ENCODE data around the gene KLHL13. TPM values are rescaled to one million over a fixed set of nuclear protein-coding genes. Genes with fewer than 3 reads are reported as not detected.
"Not testable (repeated sequence)": the region's sequence is repeated elsewhere in the genome, so short reads cannot be mapped to it uniquely, and the experiment has no call there.

Gene KLHL13
- total RNA-seq, 1 experiment from 2014 or later: 0.12 TPM

DNA sequence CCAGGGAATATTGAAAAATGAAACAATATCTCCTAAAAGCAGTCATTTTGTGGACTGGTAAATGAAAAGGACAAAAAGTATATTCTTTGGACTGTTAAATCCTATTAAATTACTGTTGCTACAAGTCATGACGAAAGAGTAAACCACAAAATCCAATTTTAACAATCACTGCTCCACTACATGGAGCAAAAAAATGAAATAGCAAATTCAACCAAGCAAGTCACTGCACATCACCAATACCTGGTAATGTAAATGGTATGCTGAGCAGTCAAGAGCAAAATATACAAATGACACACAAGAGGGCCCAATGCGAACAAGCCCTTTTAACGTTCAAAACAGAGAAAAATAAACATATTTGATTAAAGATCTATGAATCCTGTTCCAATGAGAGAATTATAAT, 126.2 kb downstream of the KLHL13 start:
- no peak for DNase-seq (ENCODE audit: low read depth)

DNA sequence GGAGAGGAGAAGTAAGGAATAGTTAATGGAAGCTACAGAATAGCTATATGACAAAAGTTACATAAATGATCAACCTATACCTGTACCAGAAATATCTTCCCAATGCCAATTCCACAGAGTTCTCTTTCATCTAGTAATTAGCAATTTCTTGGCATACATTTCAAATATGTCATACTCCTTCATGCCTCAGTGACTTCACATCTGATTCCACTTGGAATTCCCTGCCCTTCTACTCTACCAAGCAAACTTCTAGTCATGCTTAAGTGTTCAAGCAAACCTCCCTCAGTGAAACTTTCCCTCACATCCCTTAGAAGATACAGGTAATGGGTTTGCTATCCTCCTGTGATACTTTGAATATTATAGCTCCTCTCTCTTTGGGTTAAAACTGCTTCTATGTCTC, 127.1 kb downstream of the KLHL13 start:
- DNase-seq (ENCODE audit: low read depth): no peak

DNA sequence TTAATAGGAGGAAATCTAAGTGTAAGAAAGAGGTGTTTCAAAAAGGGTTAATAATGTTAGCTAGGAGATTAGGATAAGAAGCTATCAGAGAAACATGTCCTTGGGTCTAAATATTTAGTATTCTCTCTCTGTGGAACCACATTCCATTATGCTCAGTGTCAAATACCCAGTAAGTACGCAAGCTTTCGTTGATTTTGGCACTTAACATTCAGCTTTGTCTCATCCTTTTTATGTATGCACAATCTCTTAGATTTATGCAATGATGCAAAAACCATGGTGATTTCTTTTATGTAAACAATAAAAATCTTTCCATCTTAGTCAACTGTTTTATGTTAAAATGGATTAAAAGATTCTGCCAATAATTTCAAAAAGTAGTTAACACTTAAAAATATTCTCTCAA, 129.2 kb downstream of the KLHL13 start:
- DNase-seq (ENCODE audit: low read depth): no peak

DNA sequence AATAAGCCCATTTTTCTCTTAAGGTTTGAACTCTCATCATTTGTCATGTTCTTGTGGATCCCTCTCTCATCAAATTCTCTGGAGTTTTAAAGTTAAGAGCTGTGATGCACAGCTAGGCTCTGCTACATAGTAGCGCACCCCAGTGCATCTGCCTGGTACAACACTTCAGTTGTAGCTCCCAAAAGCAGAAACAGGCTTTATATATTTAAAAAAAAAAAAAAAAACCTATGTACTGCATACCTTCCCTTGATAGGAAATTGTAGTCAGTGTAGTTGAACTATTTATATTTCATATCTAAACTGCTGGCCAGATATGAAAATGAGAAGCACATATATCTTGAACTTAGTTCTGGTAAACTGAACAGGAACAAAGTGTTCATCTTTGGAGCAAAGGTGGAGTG, 131.4 kb downstream of the KLHL13 start:
- no peak for DNase-seq (ENCODE audit: low read depth)

DNA sequence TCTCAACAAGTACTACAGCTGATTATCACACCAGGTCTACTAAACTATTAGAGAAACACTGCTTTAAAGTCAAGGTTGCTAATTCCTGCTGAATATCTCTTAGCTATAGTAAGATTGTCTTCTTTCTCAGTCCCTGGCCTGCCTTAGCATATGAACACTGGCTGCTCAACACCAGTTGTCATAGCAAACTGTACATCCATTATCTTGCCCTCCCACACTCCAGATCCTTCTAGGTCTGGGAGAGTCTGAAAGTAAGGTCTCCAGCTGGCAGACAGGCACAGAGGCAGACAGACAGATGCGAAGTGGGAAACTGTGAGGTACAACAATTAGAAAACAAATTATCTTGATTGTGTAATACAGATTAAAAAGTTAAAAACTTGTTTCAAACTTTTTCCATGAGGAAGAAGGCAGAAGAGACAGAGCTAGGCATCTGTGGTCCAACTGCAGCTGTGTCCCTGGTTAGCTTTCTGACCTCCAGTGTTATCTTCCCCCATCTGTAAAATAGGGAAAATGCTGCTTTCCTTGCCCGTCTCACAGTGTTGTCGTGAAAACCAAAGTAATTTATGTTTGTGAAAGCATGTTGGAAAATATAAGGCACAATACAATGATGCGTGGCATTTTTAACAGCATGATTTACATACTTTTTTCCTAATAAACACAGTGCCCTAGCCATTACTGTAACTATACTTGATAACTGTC, 133.8 kb downstream of the KLHL13 start:
- DNase-seq (ENCODE audit: low read depth): no peak

DNA sequence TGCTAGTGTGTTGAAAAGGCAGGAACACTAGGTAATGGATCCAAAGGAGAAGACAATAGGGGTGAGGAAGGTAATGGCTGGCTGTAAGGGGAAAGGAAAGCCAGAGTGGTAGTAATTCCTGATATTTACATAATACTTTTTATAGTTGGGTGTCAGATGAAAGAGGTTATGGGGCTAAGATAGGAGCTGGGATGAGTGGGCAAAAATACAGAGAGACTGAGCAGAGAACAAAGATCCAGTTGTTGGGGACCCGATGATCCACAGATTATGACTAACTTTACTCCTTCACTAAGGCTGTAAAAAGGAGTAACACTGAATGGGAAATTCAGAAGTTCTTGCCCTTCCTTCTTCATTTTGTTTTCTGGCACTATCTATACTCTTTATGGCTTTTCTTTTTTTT, 138.2 kb downstream of the KLHL13 start:
- no peak for DNase-seq (ENCODE audit: low read depth)

DNA sequence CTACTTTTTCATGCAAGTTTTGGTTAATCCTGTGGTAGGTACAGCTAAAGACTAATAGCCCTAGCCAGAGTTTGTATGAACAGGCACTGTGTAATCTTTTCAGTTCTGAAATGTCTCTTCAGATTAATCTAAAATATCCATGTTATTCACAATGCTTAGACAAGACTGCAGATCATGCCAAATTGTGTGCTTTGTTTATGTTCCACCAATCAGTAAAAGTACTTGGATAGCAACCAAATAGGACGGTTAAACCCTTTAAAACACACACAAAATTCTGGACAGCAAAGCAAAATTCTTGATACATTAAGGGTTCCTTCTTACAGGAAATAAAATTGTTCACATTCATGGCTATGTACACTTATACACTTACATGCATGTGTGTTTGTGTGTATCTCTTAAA, 139.1 kb downstream of the KLHL13 start:
- no peak for DNase-seq (ENCODE audit: low read depth)

DNA sequence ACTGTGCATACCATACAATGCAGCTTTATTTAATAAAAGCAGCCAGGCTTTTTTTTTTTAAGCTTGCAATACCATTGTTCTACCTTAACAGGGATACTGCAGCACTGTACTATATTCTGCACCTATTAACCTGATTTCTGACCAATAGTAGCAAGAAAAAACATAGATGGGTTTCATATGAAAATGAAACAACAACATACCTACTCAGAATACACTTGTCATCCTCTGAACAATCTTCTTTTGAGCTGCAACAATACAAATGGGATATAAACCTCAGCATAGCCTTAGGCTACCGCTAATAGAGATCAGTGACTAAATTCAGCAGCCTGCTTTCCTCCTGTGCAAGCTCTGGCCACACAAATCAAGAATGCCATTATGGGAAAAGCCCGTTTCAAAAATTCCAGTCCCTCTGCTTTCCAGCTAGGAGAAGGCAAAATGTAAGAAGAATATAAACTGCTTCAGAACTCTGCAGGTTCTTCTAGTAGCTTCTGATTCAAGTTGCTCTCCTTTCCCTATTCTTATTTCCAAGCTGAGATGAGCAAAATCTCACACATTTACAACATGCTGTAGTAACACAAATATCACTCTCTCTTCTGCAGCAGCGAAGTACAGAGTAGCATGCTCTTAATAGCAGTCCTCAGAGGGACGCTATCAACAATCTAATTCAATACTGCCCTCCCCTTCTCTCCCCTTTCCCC, 143.4 kb downstream of the KLHL13 start:
- DNase-seq (ENCODE audit: low read depth): no peak

DNA sequence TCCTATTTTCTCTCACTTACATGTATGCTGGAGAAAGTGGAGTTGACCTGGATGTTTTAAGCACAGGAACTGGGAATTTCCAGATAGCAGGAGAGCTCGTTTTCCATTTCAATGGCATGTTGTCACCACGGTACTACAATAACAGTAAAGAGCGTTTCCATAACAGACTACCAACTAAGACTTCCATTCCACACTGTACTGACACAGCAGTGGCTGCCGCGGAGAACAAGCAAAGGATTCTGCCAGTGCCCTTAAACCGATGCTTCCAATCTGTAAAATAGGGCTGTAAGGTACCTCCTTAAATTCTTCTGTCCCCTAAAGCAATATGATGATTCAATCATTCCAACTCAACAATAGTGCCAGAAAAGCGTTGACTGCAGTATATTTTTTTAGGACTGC, 143.9 kb downstream of the KLHL13 start:
- DNase-seq (ENCODE audit: low read depth): no peak

DNA sequence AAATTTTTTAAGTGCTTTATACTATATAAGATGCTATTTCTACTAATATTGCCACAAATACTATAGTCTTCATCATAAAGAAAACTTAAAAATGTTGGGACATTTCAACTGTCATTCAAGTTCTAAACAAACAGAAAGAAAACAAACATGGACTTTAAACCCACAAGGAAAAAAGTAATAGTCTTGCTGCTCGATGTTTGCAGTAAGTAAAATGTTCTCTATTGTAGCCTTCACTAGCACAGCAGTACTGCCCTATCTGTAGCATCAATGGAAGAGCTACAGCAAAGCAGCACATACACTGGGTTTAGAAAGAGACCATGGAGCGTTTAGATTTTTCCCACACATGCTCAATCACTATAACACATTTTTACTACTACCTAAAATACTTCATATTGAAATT, 146.8 kb downstream of the KLHL13 start:
- DNase-seq (ENCODE audit: low read depth): no peak

DNA sequence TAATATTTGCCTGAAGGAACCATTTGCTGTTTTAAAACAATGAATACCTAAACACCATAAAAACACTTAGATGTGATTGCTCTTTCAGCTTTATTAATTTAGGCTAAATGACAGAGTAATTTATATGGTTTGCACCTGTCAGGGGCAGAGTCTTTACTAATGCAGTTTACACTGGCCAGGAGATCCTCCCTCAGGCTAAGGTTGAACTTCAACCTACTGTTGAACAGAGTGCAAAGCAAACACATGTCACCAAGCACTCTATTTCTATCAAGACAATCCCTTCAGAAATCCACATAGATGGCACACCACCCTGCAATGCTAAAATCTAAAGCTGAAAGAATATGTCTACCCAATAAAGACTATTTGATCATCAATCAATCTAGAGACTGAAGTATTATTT, 147.3 kb downstream of the KLHL13 start:
- DNase-seq (ENCODE audit: low read depth): no peak

DNA sequence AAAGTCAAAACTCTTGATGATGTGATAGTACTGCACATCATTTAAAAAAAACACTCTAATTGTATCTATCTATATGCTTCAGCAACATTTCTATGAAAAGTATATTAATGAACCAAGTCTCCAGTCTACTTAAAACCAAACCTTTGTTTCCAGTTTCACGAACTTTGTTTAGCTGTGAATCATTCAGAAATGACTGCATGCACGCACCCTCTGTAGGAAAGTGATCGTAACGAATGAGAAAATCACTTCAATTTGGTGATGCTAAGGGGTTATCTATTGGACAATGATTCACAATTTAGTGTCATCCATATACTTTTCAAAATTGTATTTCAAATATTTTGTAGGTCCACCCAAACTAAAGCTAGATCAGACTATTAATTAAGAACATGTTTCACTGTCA, 157.6 kb downstream of the KLHL13 start:
- DNase-seq (ENCODE audit: low read depth): no peak

DNA sequence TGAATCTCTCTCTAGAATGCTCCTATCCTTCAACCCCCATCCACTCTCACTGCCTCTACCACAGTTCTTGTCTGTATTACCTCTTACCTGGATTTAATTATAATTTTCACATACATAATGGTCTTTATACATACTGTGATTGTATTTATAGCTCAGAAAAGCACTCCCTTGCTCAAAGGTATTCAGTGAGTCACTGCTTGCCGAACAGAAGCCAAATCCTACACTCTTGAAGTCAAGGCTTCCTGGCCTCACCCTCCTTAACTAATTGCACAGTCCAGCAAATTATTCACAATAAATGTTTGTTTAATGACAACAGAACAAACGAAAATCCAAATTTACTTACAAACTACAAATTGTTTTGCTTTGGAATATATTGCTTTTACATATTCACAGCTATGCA, 159.5 kb downstream of the KLHL13 start:
- no peak for DNase-seq (ENCODE audit: low read depth)

DNA sequence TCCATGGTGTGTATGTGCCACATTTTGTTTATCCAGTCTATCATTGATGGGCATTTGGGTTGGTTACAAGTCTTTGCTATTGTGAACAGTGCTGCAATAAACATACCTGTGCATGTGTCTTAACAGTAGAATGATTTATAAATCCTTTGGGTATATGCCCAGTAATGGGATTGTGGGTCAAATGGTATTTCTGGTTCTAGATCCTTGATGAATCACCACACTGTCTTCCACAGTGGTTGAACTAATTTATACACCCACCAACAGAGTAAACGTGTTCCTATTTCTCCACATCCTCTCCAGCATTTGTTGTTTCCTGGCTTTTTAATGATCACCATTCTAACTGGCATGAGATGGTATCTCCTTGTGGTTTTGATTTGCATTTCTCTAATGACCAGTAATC, 177.3 kb downstream of the KLHL13 start:
- not testable (repeated sequence) for DNase-seq (ENCODE audit: low read depth)

DNA sequence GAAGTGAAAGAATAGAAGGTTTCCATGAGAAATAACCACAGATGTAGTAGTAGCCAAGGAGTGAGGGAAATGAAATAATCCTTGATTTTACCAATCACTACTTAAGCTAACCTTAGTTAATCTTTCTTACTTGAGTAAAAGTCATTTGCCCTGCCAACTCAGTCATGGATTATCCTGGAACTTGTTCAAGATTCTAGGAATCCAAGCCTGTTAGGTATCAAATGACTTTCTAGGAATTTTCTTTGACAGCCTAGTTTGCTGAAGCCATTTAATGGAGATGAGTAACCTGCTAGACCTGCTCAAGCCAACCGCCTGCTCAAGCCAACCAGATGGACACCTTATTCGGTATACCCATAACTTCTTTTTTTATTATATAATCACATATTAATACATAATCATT, 180.5 kb downstream of the KLHL13 start:
- no peak for DNase-seq (ENCODE audit: low read depth)

DNA sequence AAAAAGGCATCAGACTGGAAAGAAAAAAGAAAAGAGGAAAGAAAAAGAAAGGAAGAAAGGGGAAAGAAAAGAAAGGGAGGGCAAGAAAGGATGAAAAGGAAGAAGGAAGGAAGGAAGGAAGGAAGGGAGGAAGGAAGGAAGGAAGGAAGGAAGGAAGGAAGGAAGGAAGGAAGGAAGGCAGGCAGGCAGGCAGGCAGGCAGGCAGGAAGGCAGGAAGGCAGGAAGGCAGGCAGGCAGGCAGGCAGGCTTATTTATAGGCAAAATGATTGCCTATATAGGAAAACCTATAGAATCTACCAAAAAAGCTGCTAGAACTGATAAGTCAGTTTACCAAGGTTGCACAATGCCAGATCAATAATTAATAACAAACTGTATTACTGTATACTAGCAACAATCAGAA, 186.5 kb downstream of the KLHL13 start:
- DNase-seq (ENCODE audit: low read depth): not testable (repeated sequence)

DNA sequence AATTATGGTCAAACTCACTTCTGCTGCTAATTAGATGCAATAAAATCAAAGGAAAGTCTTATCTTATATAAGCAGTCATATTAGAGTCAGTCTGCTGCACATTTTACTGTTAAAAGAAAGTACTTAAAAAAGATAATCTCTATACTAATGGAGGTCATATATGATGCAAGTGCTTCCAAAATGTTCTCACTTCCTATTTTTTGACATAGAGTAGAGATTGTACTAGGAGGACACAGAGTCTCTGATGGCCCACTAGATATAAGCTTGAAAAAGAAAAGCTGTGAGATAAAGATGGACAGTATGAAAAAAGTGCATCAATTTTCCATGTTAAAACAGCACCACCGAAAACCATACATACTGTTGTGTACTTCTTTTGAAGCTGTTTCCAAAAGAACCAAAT, 196.9 kb downstream of the KLHL13 start:
- DNase-seq (ENCODE audit: low read depth): no peak

DNA sequence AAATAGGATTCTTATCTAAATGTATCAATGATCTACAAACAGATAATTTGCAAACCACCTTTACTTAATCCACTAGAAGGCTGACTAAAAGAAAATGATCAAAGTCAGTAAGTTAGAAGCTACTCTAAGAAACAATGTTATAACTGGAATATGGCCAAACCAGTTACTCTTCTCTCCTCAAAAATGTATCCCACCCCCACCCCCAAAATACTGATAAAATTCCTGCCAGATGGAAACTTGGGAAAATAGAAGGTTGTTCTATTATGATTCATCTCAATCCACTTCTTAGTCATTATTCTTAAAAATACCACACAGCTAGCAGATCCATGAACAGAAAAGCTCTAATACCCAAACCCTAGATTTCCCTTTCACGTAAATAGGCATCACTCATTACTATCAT, 206.4 kb downstream of the KLHL13 start:
- DNase-seq (ENCODE audit: low read depth): no peak

DNA sequence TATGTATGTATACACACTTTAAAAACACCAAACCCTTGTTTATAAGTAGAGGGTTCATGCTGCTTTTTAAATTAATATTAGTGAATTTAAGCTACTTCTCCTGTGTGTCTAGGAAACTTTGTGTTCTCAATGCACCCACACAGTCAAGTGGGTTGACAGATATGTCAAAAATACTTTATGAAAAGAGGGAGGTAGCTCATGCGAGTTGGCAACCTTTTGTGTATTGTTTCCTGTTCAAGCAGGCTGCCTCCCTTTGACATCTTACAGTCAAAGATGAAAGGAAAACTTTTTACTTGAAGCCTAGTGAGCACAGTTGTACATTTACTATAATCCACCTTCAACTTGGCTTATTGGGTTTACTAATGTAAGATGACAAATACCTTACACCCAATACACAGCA, 218.4 kb downstream of the KLHL13 start:
- DNase-seq (ENCODE audit: low read depth): no peak

DNA sequence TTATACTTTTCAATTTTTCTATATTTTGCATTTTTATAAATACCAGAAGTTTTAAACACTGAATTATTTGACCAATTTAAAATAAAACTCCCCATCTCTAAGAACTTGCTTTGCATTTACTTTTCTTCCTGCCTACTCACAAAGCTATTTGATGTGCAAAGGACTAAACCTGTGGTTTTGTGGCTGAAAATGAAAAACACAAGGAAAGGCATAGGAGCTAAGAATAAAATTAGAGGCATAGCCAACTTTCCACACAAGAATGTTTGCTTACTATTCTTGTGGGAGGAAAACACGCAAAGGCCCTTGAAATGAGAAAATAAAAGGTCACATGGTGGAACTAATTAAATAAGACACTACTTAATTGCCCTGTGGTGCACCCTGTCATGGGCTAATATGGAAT, 221.2 kb downstream of the KLHL13 start:
- DNase-seq (ENCODE audit: low read depth): no peak

DNA sequence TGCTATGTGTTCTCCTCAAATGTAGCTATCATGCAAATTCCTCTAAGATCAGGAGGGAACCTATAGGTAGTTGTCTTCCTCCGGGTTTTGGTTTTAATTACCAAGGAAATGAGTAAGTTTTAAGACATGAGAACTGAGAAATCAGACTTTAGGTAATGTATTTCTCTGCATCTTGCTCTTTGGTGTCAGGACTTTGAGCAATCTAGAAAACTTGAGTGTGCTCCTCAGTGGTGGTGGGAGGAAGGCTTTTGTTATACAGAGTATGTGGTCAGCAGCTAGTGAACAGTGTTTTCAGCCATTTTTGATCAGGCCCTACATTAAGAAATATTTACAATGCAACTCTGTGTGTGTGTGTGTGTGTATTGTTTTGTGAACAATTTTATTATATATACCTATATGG, 224.1 kb downstream of the KLHL13 start:
- DNase-seq (ENCODE audit: low read depth): no peak

DNA sequence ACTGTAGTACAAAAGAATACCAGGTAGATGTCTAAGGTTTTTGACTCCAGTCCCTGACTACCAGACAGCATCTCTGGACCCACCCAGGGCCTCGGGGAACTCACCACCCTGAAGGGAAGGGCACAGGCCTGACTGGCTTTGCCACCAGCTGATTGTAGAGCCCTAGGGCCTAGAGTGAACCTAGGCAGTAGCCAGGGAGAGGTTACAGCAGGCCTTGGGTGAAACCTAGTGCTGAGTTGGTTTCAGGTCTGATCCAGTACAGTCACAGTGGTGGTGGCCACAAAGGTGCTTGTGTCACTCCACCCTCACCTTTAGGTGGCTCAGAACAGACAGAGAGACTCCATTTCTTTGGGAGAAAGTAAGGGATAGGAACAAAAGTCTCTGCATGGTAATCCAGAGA, 244.8 kb downstream of the KLHL13 start:
- DNase-seq (ENCODE audit: low read depth): no peak

DNA sequence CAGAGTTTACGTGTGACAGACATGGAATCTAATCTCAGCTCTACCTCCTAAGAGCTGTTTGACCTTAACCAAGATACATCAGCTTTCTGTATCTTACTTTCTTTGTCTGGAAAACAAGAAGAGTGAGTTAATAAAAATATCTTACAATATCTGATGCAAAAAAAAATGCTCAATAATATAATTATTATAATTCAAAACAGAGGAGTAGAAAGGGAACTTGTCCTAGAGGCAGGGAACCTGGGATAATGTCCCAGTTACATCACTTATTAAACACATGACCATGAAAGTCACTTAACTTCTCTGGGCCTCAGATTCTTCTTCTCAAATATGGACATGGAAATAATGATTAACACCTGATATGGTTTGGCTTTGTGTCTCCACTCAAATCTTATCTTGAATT, 256.1 kb downstream of the KLHL13 start:
- DNase-seq (ENCODE audit: low read depth): no peak

DNA sequence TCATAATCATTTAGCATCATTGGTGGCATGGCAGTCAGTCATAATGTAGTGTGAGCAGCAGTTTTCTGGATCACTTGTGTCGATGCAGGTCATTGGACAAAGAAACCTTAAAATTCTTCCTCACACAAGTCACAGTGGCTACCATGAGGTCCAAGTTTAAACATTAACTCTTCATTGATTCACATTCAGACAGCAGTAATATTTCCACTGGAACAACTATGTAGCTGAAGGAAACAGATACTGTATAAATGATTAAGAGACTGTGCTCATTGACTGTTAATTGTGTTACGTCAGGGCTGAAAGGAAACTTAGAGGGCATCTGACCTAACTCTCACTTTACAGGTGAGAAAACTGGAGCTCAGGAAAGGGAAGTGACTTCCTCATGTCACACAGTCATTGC, 261.8 kb downstream of the KLHL13 start:
- DNase-seq (ENCODE audit: low read depth): no peak

All from RPMI7951 (cell line).